ENCODE results near the gene PHRF1. TPM values are rescaled to one million over a fixed set of nuclear protein-coding genes. Genes with fewer than 3 reads are reported as not detected.

PHRF1 gene
- total RNA-seq, 2 donors from 2014 or later, result 20.8 to 55.2 TPM

DNA sequence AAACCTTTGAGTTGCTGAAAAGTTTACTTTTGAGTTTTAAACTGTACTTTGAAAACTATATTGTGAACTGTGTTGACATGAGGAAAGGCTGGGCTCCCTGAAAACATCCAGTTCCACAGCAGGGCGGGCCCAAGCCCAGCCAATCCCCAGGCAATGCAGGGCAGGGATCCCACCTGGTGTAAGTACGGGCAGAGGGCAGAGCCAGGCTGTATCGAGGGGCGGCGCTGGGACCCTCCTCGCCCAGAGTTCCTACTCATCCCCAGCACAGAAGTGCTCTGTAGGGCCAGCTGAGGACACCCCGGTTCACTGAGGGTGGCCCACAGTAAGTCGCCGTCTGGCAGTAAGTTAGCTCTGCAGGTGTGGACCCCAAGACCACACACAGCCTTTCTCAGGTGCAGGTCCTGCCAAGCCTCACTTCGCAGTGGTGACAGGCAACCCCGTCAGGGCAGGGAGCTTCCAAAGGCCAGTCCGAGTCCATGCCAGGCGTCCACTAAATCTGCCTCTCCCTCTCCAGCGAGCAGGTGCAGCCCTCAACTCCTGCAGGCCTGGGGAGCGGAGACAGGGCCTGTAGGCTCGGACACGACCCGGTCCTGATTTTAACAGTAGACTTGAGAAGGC is 9.2 kb upstream of the PHRF1 start:
- no peak overlapping the region for H3K4me3 ChIP-seq
- H3K9me3 ChIP-seq, result no peaks in the 10 kb centered on the region
- no peak for DNase-seq (ENCODE audit: low spot score)
- peaks cover 22% of the 10 kb centered on the region for H3K4me1 ChIP-seq (replicated peaks)
- H3K36me3 ChIP-seq, result no peaks in the 10 kb centered on the region
- intact Hi-C loops (cut with DNase I), result no loop called here
- no peaks in the 10 kb centered on the region for H3K27me3 ChIP-seq (replicated peaks; ENCODE audit: insufficient read depth)
- no peak for TF ChIP-seq POLR2AphosphoS5 (IDR thresholded peaks at IDR 0.05)
- TF ChIP-seq POLR2A (IDR thresholded peaks at IDR 0.05), result no peak
- TF ChIP-seq, protein P1, sequence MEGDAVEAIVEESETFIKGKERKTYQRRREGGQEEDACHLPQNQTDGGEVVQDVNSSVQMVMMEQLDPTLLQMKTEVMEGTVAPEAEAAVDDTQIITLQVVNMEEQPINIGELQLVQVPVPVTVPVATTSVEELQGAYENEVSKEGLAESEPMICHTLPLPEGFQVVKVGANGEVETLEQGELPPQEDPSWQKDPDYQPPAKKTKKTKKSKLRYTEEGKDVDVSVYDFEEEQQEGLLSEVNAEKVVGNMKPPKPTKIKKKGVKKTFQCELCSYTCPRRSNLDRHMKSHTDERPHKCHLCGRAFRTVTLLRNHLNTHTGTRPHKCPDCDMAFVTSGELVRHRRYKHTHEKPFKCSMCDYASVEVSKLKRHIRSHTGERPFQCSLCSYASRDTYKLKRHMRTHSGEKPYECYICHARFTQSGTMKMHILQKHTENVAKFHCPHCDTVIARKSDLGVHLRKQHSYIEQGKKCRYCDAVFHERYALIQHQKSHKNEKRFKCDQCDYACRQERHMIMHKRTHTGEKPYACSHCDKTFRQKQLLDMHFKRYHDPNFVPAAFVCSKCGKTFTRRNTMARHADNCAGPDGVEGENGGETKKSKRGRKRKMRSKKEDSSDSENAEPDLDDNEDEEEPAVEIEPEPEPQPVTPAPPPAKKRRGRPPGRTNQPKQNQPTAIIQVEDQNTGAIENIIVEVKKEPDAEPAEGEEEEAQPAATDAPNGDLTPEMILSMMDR (IDR thresholded peaks at IDR 0.05), result no peak
- H3K27ac ChIP-seq, result peak overlapping the region; percentile 77 to 84
- WGBS, result 81% methylated on average over 18 of the region's 18 CpGs

DNA sequence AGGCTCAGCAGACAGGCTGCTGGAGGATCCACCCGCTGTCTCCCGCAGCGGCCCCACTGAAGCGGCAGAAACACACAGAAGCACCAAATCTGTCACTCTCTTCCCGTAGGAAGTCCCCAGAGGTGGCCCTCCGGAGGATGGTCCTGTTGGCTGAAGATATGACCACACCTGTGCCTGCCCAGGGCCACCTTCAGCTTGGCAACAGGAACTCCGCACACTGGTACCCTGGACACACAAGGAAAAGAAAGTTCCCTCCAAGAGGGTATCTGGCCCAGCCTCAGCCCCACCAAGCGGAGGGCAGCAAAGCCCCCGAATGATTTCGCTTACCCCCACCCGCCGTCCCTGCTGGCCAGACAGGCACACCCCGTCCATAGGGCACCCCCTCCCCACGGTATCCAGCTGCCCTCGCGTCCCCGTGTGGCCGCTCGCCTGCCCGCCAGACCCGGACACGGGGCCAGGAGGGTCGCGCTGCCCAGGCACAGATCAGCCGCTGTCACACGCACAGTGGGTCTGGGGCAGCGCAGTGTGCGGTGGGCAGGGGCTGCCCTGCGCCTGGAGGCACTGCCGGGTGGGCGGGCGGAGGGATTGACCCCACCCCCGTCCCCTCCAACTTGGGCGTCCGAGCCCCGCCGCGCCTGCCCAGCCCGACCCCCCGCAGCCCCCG is 8.5 kb upstream of the PHRF1 start:
- WGBS, result 18% methylated on average over 31 of the region's 41 CpGs
- intact Hi-C loops (cut with DNase I), result no loop called here
- H3K36me3 ChIP-seq, result no peaks in the 10 kb centered on the region
- H3K4me3 ChIP-seq, result peak overlapping the region; percentile 50 to 65
- peaks cover 16% of the 10 kb centered on the region for H3K4me1 ChIP-seq (replicated peaks)
- no peak for TF ChIP-seq POLR2A (IDR thresholded peaks at IDR 0.05)
- no peak for TF ChIP-seq POLR2AphosphoS5 (IDR thresholded peaks at IDR 0.05)
- TF ChIP-seq, protein P1 (IDR thresholded peaks at IDR 0.05), result no peak
- no peaks in the 10 kb centered on the region for H3K27me3 ChIP-seq (replicated peaks; ENCODE audit: insufficient read depth)
- H3K9me3 ChIP-seq, result no peaks in the 10 kb centered on the region
- no peak for DNase-seq (ENCODE audit: low spot score)
- H3K27ac ChIP-seq, result peak overlapping the region; percentile 77 to 84

DNA sequence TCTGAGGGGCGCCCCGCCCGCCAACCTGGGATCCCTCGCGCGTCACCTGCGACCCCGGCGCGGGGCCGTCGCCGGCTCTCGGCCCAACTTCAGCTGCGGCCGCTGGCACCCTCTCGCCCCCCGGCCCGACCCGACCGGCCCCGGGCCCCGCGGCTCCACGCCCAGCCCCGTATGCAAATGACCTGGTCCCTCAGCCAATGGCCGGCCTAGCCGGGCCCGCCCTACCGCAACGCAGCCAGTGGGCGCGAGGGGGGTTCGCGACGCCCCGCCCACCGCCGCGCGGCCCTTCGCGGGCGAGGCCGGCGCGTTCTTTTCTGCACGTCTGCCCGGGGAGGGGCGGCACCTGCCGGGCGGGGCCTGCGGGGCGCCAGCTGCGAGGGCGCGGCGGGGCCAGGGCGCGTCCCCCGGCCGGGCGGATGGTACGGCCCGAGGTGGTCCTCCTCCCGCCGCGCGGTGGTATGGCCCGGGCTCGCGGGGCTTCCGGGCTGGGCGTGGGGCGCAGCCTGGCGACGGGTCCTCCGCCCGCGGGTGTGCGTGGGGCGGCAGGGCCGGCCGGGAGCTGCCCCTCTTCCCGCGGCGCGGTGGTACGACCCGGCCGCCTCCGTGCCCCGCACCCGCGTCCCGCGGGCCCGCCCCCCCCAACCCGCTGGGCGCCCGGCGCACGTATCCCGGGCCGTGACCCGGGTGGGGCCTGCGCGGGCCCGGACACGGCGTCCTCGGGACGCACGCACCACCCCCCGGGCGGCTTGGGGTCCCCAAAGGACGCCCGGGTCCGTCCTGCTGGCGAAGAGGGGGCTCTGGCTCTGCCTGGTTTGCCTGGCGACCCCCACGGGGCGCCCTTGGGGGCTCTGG is 7.7 kb upstream of the PHRF1 start:
- peak overlapping the region; percentile 77 to 84 for H3K27ac ChIP-seq
- H3K9me3 ChIP-seq, result no peaks in the 10 kb centered on the region
- no peaks in the 10 kb centered on the region for H3K36me3 ChIP-seq
- H3K4me3 ChIP-seq, result peak overlapping the region; percentile 50 to 65
- peaks cover 13% of the 10 kb centered on the region for H3K4me1 ChIP-seq (replicated peaks)
- intact Hi-C loops (cut with DNase I), result no loop called here
- peak; percentile 87 for TF ChIP-seq POLR2A (IDR thresholded peaks at IDR 0.05)
- TF ChIP-seq, protein P1 (IDR thresholded peaks at IDR 0.05), result peak in 1 of 4 experiments; percentile 15
- peak; percentile 56 for TF ChIP-seq POLR2AphosphoS5 (IDR thresholded peaks at IDR 0.05)
- peak; percentile 92 for DNase-seq (ENCODE audit: low spot score)
- H3K27me3 ChIP-seq (replicated peaks; ENCODE audit: insufficient read depth), result no peaks in the 10 kb centered on the region
- WGBS, result 2% methylated on average over 42 of the region's 123 CpGs

DNA sequence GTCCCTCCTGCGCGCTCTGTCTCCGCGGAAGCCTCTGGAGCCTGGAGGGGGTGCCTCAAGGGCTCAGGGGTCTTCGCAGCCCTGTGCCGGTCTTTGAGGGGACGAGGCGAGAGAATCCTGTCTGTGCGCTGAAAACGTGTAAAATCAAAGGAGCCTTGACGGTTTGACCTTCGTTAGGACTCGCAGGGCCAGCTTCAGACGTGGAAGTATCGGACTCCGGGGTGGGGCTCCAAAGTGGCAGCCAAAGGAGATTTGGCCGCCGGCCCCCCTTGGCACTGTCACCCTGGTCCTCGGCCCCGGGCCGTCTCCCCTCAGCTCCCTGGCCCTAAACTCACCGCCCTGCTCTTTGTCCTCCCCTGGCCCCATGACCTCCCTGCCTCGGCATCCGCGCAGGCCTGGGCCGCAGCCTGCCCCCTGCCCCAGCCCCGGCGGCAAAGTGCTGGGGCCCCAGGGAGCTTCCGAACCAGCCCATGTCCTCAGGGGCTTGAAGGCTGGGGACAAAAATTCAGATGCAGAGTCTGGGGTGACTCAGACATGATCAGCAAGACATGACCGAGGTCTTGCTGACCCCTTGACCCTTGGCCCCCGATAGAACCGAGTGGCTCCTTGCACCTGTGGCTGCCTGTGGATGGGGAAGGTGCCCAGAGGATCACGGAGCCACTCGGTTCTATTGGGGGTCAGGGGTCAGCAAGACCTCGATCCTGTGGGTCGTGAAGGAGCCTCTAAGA is 6.9 kb upstream of the PHRF1 start:
- no peak for DNase-seq (ENCODE audit: low spot score)
- peaks cover 5% of the 10 kb centered on the region for H3K4me1 ChIP-seq (replicated peaks)
- peak overlapping the region; percentile 50 to 65 for H3K4me3 ChIP-seq
- TF ChIP-seq, protein P1 (IDR thresholded peaks at IDR 0.05), result no peak
- TF ChIP-seq POLR2AphosphoS5 (IDR thresholded peaks at IDR 0.05) (no peak), POLR2A (IDR thresholded peaks at IDR 0.05) (peak; percentile 4)
- no peaks in the 10 kb centered on the region for H3K27me3 ChIP-seq (replicated peaks; ENCODE audit: insufficient read depth)
- no peaks in the 10 kb centered on the region for H3K9me3 ChIP-seq
- H3K27ac ChIP-seq, result peak overlapping the region; percentile 70 to 84
- 36% methylated on average over 36 of the region's 36 CpGs for WGBS
- intact Hi-C loops (cut with DNase I), result no loop called here
- H3K36me3 ChIP-seq, result no peaks in the 10 kb centered on the region

Measured in prostate gland (tissue), 2 donors.